ENCODE data around the gene FPR3. TPM values are rescaled to one million over a fixed set of nuclear protein-coding genes. Genes with fewer than 3 reads are reported as not detected.

FPR3 gene
- total and polyA plus RNA-seq, 8 donors: 0.79 to 75.0 (median 1.2) TPM

DNA sequence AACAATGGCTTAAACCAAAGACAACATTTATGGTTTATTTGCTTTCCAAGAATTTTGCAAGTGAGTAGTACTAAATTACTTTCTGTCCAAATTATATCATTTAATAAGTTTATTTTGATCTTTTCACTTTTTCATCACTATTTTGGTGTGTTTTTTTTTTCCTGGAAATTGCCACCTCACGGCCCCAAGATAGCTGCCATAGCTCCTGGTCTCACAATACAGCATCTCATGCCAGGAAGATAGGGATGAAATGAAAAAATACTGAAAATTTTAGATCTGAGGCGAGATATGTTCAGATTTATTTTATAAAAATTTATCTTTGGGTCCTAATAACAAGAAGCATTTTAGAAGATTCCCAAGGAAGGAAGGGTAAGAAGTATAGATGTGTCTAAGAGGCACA is 6.9 kb upstream of the FPR3 start:
- H3K36me3 ChIP-seq: no peaks in the 10 kb centered on the region
- H3K27me3 ChIP-seq: no peaks in the 10 kb centered on the region
- peak overlapping the region in 1 of 2 donors; percentile 69 for H3K27ac ChIP-seq
- H3K4me1 ChIP-seq: peaks cover 0 to 43% of the 10 kb centered on the region in 2 donors
- no peak for ATAC-seq
- DNase-seq: no peak
- no peak overlapping the region for H3K4me3 ChIP-seq
- TF ChIP-seq, protein P1, sequence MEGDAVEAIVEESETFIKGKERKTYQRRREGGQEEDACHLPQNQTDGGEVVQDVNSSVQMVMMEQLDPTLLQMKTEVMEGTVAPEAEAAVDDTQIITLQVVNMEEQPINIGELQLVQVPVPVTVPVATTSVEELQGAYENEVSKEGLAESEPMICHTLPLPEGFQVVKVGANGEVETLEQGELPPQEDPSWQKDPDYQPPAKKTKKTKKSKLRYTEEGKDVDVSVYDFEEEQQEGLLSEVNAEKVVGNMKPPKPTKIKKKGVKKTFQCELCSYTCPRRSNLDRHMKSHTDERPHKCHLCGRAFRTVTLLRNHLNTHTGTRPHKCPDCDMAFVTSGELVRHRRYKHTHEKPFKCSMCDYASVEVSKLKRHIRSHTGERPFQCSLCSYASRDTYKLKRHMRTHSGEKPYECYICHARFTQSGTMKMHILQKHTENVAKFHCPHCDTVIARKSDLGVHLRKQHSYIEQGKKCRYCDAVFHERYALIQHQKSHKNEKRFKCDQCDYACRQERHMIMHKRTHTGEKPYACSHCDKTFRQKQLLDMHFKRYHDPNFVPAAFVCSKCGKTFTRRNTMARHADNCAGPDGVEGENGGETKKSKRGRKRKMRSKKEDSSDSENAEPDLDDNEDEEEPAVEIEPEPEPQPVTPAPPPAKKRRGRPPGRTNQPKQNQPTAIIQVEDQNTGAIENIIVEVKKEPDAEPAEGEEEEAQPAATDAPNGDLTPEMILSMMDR (IDR thresholded peaks at IDR 0.05): no peak
- no peaks in the 10 kb centered on the region for H3K9me3 ChIP-seq
- intact Hi-C loops (cut with DNase I): no loop called here

DNA sequence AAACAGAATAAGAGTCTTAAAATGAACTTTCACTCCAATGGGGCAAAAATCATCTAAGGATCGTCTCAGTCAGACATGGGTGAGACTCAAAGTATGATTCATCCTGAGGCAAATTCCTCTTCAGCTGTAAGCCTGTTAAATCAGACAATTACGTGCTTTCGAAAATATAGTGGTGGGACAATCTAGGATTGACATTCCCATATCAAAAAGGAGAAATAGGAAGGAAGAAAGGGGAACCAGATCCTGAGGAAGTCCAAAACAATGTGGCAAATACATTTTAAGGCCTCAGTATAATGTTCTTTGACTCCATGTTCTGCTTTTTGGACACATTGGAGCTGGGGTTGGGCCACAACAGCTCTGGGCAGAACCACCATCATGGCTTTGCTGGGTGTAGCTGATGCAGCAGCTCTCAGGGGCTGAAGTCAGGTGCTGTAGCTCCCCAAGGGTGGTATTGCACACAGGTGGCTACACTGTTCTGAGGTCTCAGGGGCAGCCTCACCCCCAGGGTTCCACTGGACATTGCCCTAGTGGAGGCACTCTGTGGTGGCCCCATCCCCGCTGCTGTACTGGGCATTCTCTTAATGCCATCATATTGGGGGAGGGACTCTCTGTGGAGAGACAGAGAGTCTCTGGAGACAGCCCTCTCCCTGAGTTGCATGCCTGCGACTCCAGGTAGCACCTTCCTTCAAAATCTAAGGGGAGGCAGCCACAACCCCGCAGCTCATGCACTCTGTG is 5.7 kb upstream of the FPR3 start:
- Histone ChIP-seq H3K4me1 (peaks cover 0 to 31% of the 10 kb centered on the region in 2 donors), H3K9me3 (no peaks in the 10 kb centered on the region), H3K36me3 (no peaks in the 10 kb centered on the region), H3K27me3 (no peaks in the 10 kb centered on the region), H3K4me3 (no peak overlapping the region), H3K27ac (peak overlapping the region; percentile 56 to 69)
- ATAC-seq (peak; percentile 41), DNase-seq (no peak)
- intact Hi-C loops (cut with DNase I): no loop called here
- TF ChIP-seq, protein P1 (IDR thresholded peaks at IDR 0.05): no peak

DNA sequence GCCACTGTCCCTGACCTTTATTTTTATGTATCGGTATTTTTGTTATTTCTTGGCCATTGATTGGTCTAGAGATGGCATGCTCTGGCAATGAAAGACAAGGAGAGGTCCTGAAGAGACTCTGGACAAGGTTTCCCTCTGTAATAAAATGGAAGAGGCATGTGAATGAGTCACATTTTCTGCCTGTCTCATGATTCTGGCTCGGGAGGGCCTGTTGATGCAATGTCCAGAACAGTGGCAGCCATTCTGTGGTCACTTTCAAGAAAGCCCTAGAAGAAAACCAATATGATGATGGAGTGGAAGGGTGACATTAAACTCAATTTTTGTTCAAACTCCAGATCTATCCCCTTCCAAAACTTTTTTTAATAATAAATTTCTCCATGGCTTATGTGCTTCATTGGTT is 2.0 kb upstream of the FPR3 start:
- Histone ChIP-seq H3K9me3 (no peaks in the 10 kb centered on the region), H3K27me3 (no peaks in the 10 kb centered on the region), H3K4me3 (no peak overlapping the region), H3K27ac (no peak overlapping the region), H3K4me1 (peaks cover 0 to 15% of the 10 kb centered on the region in 2 donors), H3K36me3 (no peaks in the 10 kb centered on the region)
- intact Hi-C loops (cut with DNase I): no loop called here
- no peak for ATAC-seq
- TF ChIP-seq, protein P1 (IDR thresholded peaks at IDR 0.05): no peak
- no peak for DNase-seq

DNA sequence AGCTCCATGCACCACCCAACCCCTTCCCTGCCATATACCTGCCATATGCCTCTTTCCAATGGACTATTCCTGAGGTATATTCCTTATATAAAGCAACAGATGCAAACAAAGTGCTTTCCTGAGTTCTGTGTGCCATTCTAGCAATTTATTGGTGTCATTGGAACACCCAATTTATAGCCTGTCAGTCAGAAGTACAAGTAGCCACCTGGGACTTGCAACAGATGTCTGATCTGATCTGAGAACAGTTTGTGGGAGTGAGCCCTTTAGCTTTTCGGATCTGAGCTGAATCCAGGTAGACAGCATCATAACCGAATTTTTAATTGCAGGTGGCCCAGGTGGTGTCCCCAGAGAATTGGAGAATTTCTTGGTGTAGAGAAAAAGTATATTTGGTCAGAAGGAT is 963 bp upstream of the FPR3 start:
- no peaks in the 10 kb centered on the region for H3K9me3 ChIP-seq
- DNase-seq: no peak
- no peak for ATAC-seq
- H3K27ac ChIP-seq: no peak overlapping the region
- TF ChIP-seq, protein P1 (IDR thresholded peaks at IDR 0.05): no peak
- no peaks in the 10 kb centered on the region for H3K27me3 ChIP-seq
- peaks cover 5 to 17% of the 10 kb centered on the region in 2 donors for H3K4me1 ChIP-seq
- H3K36me3 ChIP-seq: no peaks in the 10 kb centered on the region
- intact Hi-C loops (cut with DNase I): no loop called here
- H3K4me3 ChIP-seq: no peak overlapping the region

DNA sequence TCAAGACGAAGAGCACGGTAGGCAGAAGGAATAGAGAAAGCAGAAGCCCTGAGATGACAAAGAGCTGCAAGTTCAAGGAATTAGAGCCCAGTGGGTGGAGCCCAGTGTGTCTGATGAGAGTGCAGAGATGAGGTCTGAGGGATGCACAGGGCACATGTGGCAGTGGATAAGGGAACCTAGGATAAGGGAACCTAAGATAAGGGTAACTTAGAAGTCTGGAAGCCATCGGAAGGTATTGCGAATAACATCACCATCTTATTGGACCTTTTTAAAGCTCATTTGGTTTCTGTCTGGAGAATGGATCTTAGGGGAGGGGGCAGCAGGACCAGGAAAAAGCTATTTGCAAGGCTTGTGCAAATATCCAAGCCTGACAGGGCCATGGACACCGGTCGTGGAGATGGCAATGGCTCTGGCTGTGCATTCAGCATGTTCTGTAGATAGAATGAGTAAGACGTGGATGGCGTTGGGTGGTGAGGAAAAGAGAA is 1.3 kb downstream of the FPR3 start:
- Histone ChIP-seq H3K36me3 (no peaks in the 10 kb centered on the region), H3K27ac (peak overlapping the region; percentile 84 to 87), H3K4me3 (peak overlapping the region in 1 of 2 donors; percentile 33)

More for the DNA sequence above, 1.3 kb downstream of the FPR3 start:
- TF ChIP-seq, protein P1 (IDR thresholded peaks at IDR 0.05): no peak
- H3K9me3 ChIP-seq: no peaks in the 10 kb centered on the region
- H3K4me1 ChIP-seq: peaks cover 14 to 31% of the 10 kb centered on the region in 2 donors
- intact Hi-C loops (cut with DNase I): no loop called here
- peak; percentile 46 for ATAC-seq
- peak in 1 of 4 donors; percentile 67 for DNase-seq
- no peaks in the 10 kb centered on the region for H3K27me3 ChIP-seq
